ENCODE data around the gene TFEC. TPM values are rescaled to one million over a fixed set of nuclear protein-coding genes. Genes with fewer than 3 reads are reported as not detected.

Gene TFEC
- total RNA-seq, 1 experiment from 2014 or later = 0.12 TPM

DNA sequence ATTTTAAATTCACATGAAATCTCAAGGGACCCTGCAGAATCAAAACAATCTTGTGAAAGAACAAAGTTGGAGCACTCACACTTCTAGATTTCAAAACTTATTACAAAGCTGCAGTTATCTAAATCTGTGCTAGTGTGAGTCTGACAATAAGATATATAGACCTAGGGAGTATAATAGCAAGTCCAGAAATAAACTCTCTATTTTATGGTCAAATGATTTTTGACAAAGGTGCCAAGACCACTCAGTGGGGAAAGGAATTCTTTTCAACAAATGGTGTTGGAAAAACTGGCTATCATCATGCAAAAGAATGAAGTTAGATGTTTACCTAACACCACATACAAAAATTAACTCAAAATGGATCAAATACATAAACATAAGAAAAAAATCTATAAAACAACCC, 68.2 kb downstream of the TFEC start:
- ChIA-PET POLR2A (no interaction called here), RAD21 (ENCODE audit: low non-redundant PET in 1 of 2, low total read pairs in 2 of 2, uncharacterized antibody in 2 of 2, unreplicated experiment in 2 of 2) (no interaction called here), CTCF (no interaction called here)
- no peaks in the 10 kb centered on the region; a peak in 1 of 4 replicates for H3K9me3 ChIP-seq (ENCODE audit: control insufficient read depth in 1 of 2, insufficient read depth in 1 of 2, low read depth in 1 of 2, low read length in 2 of 2)
- no peak overlapping the region for H3K4me2 ChIP-seq (ENCODE audit: low read length)
- H2AFZ ChIP-seq (ENCODE audit: low read depth, low read length, poor library complexity, severe bottlenecking) = no peak overlapping the region
- no peaks in the 10 kb centered on the region for H3K79me2 ChIP-seq (ENCODE audit: insufficient read depth, low read length)
- H3K4me1 ChIP-seq (ENCODE audit: control insufficient read depth in 1 of 2, insufficient read depth in 2 of 2, low read length in 2 of 2) = no peaks in the 10 kb centered on the region
- ATAC-seq (no peak), DNase-seq (ENCODE audit: low read depth, low spot score) (no peak)
- H4K20me1 ChIP-seq (ENCODE audit: insufficient read depth) = no peaks in the 10 kb centered on the region
- 0 out of 2 replicates have a peak, but pooled peaks cover 1% of the 10 kb centered on the region for H3K9me2 ChIP-seq (ENCODE audit: insufficient read depth)
- H3K4me3 ChIP-seq (replicated peaks in 1 of 2; ENCODE audit: low read depth in 1 of 2, low read length in 2 of 2) = no peak overlapping the region
- H3K27ac ChIP-seq (ENCODE audit: low read depth, low read length) = no peak overlapping the region
- TF ChIP-seq POLR2A (IDR thresholded peaks at IDR 0.05; ENCODE audit: borderline replicate concordance, extremely low read depth, insufficient read depth, insufficient read length) (no peak), SRF (IDR thresholded peaks at IDR 0.05; ENCODE audit: low read depth) (no peak), POLR2AphosphoS5 (IDR thresholded peaks at IDR 0.05; ENCODE audit: low read depth, low read length) (no peak)
- H3K36me3 ChIP-seq (ENCODE audit: control insufficient read depth in 1 of 2, insufficient read depth in 2 of 2, low read length in 2 of 2) = no peaks in the 10 kb centered on the region
- no peak overlapping the region for H3K9ac ChIP-seq (ENCODE audit: low read length)
- intact Hi-C loops (cut with micrococcal nuclease) = no loop called here
- no TSS peak for BruUV-seq (replicated peaks)
- no peaks in the 10 kb centered on the region for H3K27me3 ChIP-seq (ENCODE audit: insufficient read depth, low read length)

DNA sequence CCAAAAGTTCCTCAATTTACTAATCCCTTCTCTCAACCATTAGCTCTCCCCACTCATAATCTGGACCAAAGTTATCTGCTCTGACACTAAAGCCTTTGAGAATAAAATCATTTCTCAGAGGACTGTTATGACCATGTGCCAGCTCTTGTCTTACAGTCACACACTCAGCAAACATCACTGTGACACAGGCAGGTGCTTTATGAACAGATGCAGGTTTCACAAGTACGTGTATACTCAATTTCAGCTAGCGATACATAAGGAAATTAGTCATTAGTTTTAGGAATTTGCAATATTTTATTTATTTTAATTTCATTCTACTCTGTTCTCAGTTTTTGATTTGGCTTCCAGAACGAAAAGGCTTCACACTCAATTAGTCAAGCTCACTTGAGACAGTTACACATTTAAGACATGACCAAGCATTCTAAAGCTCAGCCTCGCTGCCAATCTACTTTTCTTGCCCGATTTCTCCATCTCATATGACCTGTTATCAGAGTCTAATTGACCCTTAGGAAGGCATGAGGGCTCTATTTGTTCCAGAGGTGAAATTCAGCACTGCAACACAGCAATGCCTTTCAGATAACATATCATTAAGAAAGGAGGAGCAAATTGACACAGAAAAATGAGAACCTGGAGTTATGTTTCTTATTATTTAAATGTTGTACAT, 76.8 kb downstream of the TFEC start:
- Histone ChIP-seq H3K79me2 (ENCODE audit: insufficient read depth, low read length) (no peaks in the 10 kb centered on the region), H3K9me2 (ENCODE audit: insufficient read depth) (peaks cover 4% of the 10 kb centered on the region; the same call in 1 of the 2 replicates), H4K20me1 (ENCODE audit: insufficient read depth) (no peaks in the 10 kb centered on the region), H2AFZ (ENCODE audit: low read depth, low read length, poor library complexity, severe bottlenecking) (peak overlapping the region; percentile 74), H3K36me3 (ENCODE audit: control insufficient read depth in 1 of 2, insufficient read depth in 2 of 2, low read length in 2 of 2) (no peaks in the 10 kb centered on the region), H3K4me2 (ENCODE audit: low read length) (no peak overlapping the region), H3K4me1 (ENCODE audit: control insufficient read depth in 1 of 2, insufficient read depth in 2 of 2, low read length in 2 of 2) (no peaks in the 10 kb centered on the region), H3K9me3 (ENCODE audit: control insufficient read depth in 1 of 2, insufficient read depth in 1 of 2, low read depth in 1 of 2, low read length in 2 of 2) (no peaks in the 10 kb centered on the region), H3K9ac (ENCODE audit: low read length) (no peak overlapping the region), H3K27ac (ENCODE audit: low read depth, low read length) (no peak overlapping the region), H3K4me3 (replicated peaks in 1 of 2; ENCODE audit: low read depth in 1 of 2, low read length in 2 of 2) (no peak overlapping the region), H3K27me3 (ENCODE audit: insufficient read depth, low read length) (no peaks in the 10 kb centered on the region)
- intact Hi-C loops (cut with micrococcal nuclease) = no loop called here
- RAD21 ChIA-PET (ENCODE audit: low non-redundant PET in 1 of 2, low total read pairs in 2 of 2, uncharacterized antibody in 2 of 2, unreplicated experiment in 2 of 2) = no interaction called here
- DNase-seq (ENCODE audit: low read depth, low spot score) = no peak
- BruUV-seq (replicated peaks) = no TSS peak
- CTCF ChIA-PET = no interaction called here
- ATAC-seq = no peak
- POLR2A ChIA-PET = no interaction called here
- TF ChIP-seq JUND (IDR thresholded peaks at IDR 0.05) = no peak
- TF ChIP-seq FOSL1 (IDR thresholded peaks at IDR 0.05; ENCODE audit: low read depth) = no peak
- no peak for TF ChIP-seq POLR2A (IDR thresholded peaks at IDR 0.05; ENCODE audit: borderline replicate concordance, extremely low read depth, insufficient read depth, insufficient read length)
- TF ChIP-seq YY1 (IDR thresholded peaks at IDR 0.05; ENCODE audit: extremely low read depth, insufficient replicate concordance, low read depth, low read length) = no peak
- TF ChIP-seq ZFX (IDR thresholded peaks at IDR 0.05) = no peak
- no peak for TF ChIP-seq CEBPB (IDR thresholded peaks at IDR 0.05; ENCODE audit: low read depth)
- TF ChIP-seq, protein P1, sequence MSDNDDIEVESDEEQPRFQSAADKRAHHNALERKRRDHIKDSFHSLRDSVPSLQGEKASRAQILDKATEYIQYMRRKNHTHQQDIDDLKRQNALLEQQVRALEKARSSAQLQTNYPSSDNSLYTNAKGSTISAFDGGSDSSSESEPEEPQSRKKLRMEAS (IDR thresholded peaks at IDR 0.05) = no peak
- TF ChIP-seq REST (IDR thresholded peaks at IDR 0.05; ENCODE audit: low read depth) = no peak
- no peak for TF ChIP-seq SP1 (IDR thresholded peaks at IDR 0.05; ENCODE audit: low read depth)
- no peak for TF ChIP-seq ELF1 (IDR thresholded peaks at IDR 0.05; ENCODE audit: borderline replicate concordance, low read depth)
- TF ChIP-seq, protein P2, sequence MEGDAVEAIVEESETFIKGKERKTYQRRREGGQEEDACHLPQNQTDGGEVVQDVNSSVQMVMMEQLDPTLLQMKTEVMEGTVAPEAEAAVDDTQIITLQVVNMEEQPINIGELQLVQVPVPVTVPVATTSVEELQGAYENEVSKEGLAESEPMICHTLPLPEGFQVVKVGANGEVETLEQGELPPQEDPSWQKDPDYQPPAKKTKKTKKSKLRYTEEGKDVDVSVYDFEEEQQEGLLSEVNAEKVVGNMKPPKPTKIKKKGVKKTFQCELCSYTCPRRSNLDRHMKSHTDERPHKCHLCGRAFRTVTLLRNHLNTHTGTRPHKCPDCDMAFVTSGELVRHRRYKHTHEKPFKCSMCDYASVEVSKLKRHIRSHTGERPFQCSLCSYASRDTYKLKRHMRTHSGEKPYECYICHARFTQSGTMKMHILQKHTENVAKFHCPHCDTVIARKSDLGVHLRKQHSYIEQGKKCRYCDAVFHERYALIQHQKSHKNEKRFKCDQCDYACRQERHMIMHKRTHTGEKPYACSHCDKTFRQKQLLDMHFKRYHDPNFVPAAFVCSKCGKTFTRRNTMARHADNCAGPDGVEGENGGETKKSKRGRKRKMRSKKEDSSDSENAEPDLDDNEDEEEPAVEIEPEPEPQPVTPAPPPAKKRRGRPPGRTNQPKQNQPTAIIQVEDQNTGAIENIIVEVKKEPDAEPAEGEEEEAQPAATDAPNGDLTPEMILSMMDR (IDR thresholded peaks at IDR 0.05 in 2 of 3, conservative IDR thresholded peaks at IDR 0.05 in 1 of 3; ENCODE audit: borderline replicate concordance in 1 of 3, insufficient read depth in 1 of 3, low read depth in 2 of 3, low read length in 2 of 3) = no peak

Measured in HCT116 (cell line).